ENCODE measurements around the gene ACVRL1. TPM values are rescaled to one million over a fixed set of nuclear protein-coding genes. Genes with fewer than 3 reads are reported as not detected.

The ACVRL1 gene
- total and polyA plus RNA-seq, 9 of the 15 experiments (the other 6 are each of a cell fraction or from before 2014, with no cell fraction given) = 0.07 to 1.4 (median 0.30) TPM

- TF ChIP-seq EHMT2 (IDR thresholded peaks at IDR 0.05) = no peak
- no peak for TF ChIP-seq JUN (IDR thresholded peaks at IDR 0.05; ENCODE audit: borderline replicate concordance, low read depth, low read length)
- no peak for TF ChIP-seq JUN (CRISPR knock-in tag; IDR thresholded peaks at IDR 0.05; ENCODE audit: borderline replicate concordance)
- TF ChIP-seq MECOM (CRISPR knock-in tag; IDR thresholded peaks at IDR 0.05) = no peak
- no peak for TF ChIP-seq ZNF224 (CRISPR knock-in tag; IDR thresholded peaks at IDR 0.05)
- no peak for TF ChIP-seq NFATC3 (IDR thresholded peaks at IDR 0.05)
Observed at GRCh38 chr12:51868821-51869495, 38.3 kb upstream of the ACVRL1 start (continued).

GRCh38 chr12:51869496-51869865, 37.8 kb upstream of the ACVRL1 start:
- ChIA-PET CTCF (ENCODE audit: low intra/inter-chr PET ratio) (no interaction called here), POLR2A (interaction anchor here (0.6 to 1.6 kb wide), 2 partner anchors 10 to 410 kb away, joined by 3 to 4 read pairs; no protein-coding TSS in a partner anchor)
- ATAC-seq (no peak), DNase-seq (ENCODE audit: extremely low read depth in 1 of 4, low spot score in 3 of 4) (no peak), FAIRE-seq (no peak)
- intact Hi-C loops (cut with micrococcal nuclease) (no loop called here), in situ Hi-C loops (cut with MboI) (no loop called here)
- BruUV-seq (replicated peaks) = no TSS peak
- Histone ChIP-seq H3K27me3 (ENCODE audit: control insufficient read depth in 2 of 2, insufficient read depth in 2 of 2, low read length in 2 of 2) (peaks cover 39 to 80% of the 10 kb centered on the region in 2 experiments), H3K9ac (ENCODE audit: insufficient read depth in 1 of 2, low read depth in 2 of 2, low read length in 2 of 2) (peak overlapping the region in 1 of 2 experiments; percentile 52; a peak in 2 of 4 replicates), H3K9me3 (replicated peaks; ENCODE audit: control insufficient read depth, insufficient read depth, low read depth, low read length) (no peaks in the 10 kb centered on the region), H3K4me1 (replicated peaks in 1 of 2; ENCODE audit: control insufficient read depth in 2 of 2, insufficient read depth in 2 of 2, low read length in 2 of 2) (peaks cover 7 to 24% of the 10 kb centered on the region in 2 experiments; a peak in 4 of 5 replicates), H3K27ac (ENCODE audit: extremely low read depth, low read depth, low read length) (no peak overlapping the region), H3K9me1 (ENCODE audit: control insufficient read depth, insufficient read depth, low read length) (no peaks in the 10 kb centered on the region), H3K36me3 (ENCODE audit: control insufficient read depth, insufficient read depth, low read length) (no peaks in the 10 kb centered on the region), H2AFZ (ENCODE audit: low read depth, low read length) (no peak overlapping the region), H3K4me2 (ENCODE audit: insufficient read depth, low read length) (no peak overlapping the region), H3K79me2 (ENCODE audit: control insufficient read depth, insufficient read depth, low read length) (no peaks in the 10 kb centered on the region), H3K4me3 (no peak overlapping the region), H4K20me1 (replicated peaks; ENCODE audit: control insufficient read depth, insufficient read depth, low read length) (peaks cover 9% of the 10 kb centered on the region)
- WGBS (ENCODE audit: insufficient coverage, low coverage, missing lambda C conversion rate) = 15% methylated on average over 15 of the region's 20 CpGs
- TF ChIP-seq CBFB (CRISPR knock-in tag; IDR thresholded peaks at IDR 0.05) = no peak
- peak; percentile 24; the same call in 1 of the 2 replicates for TF ChIP-seq REST (IDR thresholded peaks at IDR 0.05; ENCODE audit: borderline replicate concordance)
- TF ChIP-seq REST (CRISPR knock-in tag; IDR thresholded peaks at IDR 0.05; ENCODE audit: low read depth) = no peak
